K562 (cell line): ENCODE results near the gene SCN4A. TPM values are rescaled to one million over a fixed set of nuclear protein-coding genes. Genes with fewer than 3 reads are reported as not detected.

Source experiments
- CC2D1A ChIP-seq: fragments of 450-650 bp; IDR thresholded peaks from 2 replicates; pipeline ENCODE4 v1.6.1; 2017; ENCODE audit warnings: mild to moderate bottlenecking
- CHD1 ChIP-seq: fragments of 200-600 bp; sonication (generic); IDR thresholded peaks from one replicate; pipeline ENCODE4 v1.6.1; 2012; ENCODE audit warnings: mild to moderate bottlenecking, moderate library complexity, low read length, inconsistent platforms
- DNMT1 ChIP-seq: fragments of 450-650 bp; IDR thresholded peaks from 2 replicates; pipeline ENCODE4 v1.6.1; 2016; ENCODE audit warnings: antibody characterized with exemption, mild to moderate bottlenecking
- FOSL1 ChIP-seq: fragments of 200-800 bp; sonication (Bioruptor generic); conservative IDR thresholded peaks from 2 replicates; pipeline ENCODE4 v1.6.1; 2016; ENCODE audit warnings: missing genetic modification characterization, missing compliant biosample characterization
- ILK ChIP-seq: fragments of 450-650 bp; IDR thresholded peaks from 2 replicates; pipeline ENCODE4 v1.6.1; 2016; ENCODE audit warnings: missing genetic modification characterization, low read depth, mild to moderate bottlenecking, missing compliant biosample characterization, moderate library complexity, borderline replicate concordance
- SNIP1 ChIP-seq: fragments of 450-650 bp; IDR thresholded peaks from 2 replicates; pipeline ENCODE4 v1.7.1; 2017; ENCODE audit warnings: low read depth, mild to moderate bottlenecking
- TARDBP ChIP-seq: fragments of 450-650 bp; IDR thresholded peaks from 2 replicates; pipeline ENCODE4 v1.6.1; 2016
- ZNF274 ChIP-seq: IDR thresholded peaks from 2 replicates; pipeline ENCODE4 v1.6.1; 2011; ENCODE audit warnings: low read depth, mild to moderate bottlenecking, low read length, moderate library complexity, borderline replicate concordance
- ZNF316 ChIP-seq: fragments of 450-650 bp; IDR thresholded peaks from 2 replicates; pipeline ENCODE4 v1.6.1; 2016
- polyA plus RNA-seq, 8 experiments: library from polyadenylated mRNA; depleted of rRNA in 4 of 8; stranded (reverse) in 5 of 8; unstranded in 3 of 8; fragments of >200 nt; fragmentation: Nextera tagmentation in 2 of 8; fragmentation: Illumina TruSeq in 1 of 8; extraction: Ambion mirVana in 2 of 8; extraction: Trizol in 1 of 8; gene quantifications; 2 replicates each; pipeline versions ENCODE4 v1.2.1 to v1.2.3, GENCODE V29; 2011 to 2014; ENCODE audit warnings: inconsistent platforms in 1 of 8, missing spikeins in 1 of 8
- total RNA-seq, 7 experiments: library from RNA; depleted of rRNA in 6 of 7; stranded (reverse); fragments of >200 nt in 6 of 7; fragmentation: Illumina TruSeq in 2 of 7; extraction: Trizol in 2 of 7; gene quantifications; 2 replicates each; pipeline versions ENCODE4 v1.2.1 to v1.2.3, GENCODE V29; 2011 to 2021; ENCODE audit warnings: low replicate concordance in 1 of 7
- TF ChIP-seq, protein P1 (sequence below): fragments of 450-650 bp; conservative IDR thresholded peaks from 2 replicates; pipeline ENCODE4 v1.6.1; 2016; ENCODE audit warnings: missing genetic modification characterization, low read depth, mild to moderate bottlenecking, missing compliant biosample characterization, moderate library complexity
- TF ChIP-seq, protein P2 (sequence below), 3 experiments: IDR thresholded peaks in 2 of 3; conservative IDR thresholded peaks in 1 of 3; 2 replicates each; pipeline ENCODE4 v1.5.1; 2011 to 2012; ENCODE audit warnings: low read length in 3 of 3, mild to moderate bottlenecking in 3 of 3, control low read depth in 2 of 3, improper control_type of control experiment in 1 of 3, inconsistent platforms in 1 of 3, low read depth in 1 of 3, mixed read lengths in 1 of 3, moderate library complexity in 1 of 3; ENCODE audit not compliant: insufficient read depth in 2 of 3
- TF ChIP-seq, protein P3 (sequence below), 2 experiments: fragments of 450-650 bp; IDR thresholded peaks; 2 replicates each; pipeline ENCODE4 v1.6.1; 2018; ENCODE audit warnings: mild to moderate bottlenecking in 2 of 2, low read depth in 1 of 2; ENCODE audit not compliant: partially characterized antibody in 2 of 2
- TF ChIP-seq, protein P4 (sequence below): fragments of 250-450 bp; sonication (Bioruptor Pico); IDR thresholded peaks from 2 replicates; pipeline ENCODE4 v1.4.0; 2020

The SCN4A gene
- total and polyA plus RNA-seq, 9 of the 15 experiments (the other 6 are each of a cell fraction or from before 2014, with no cell fraction given) = 0.29 to 2.6 (median 1.4) TPM

DNA sequence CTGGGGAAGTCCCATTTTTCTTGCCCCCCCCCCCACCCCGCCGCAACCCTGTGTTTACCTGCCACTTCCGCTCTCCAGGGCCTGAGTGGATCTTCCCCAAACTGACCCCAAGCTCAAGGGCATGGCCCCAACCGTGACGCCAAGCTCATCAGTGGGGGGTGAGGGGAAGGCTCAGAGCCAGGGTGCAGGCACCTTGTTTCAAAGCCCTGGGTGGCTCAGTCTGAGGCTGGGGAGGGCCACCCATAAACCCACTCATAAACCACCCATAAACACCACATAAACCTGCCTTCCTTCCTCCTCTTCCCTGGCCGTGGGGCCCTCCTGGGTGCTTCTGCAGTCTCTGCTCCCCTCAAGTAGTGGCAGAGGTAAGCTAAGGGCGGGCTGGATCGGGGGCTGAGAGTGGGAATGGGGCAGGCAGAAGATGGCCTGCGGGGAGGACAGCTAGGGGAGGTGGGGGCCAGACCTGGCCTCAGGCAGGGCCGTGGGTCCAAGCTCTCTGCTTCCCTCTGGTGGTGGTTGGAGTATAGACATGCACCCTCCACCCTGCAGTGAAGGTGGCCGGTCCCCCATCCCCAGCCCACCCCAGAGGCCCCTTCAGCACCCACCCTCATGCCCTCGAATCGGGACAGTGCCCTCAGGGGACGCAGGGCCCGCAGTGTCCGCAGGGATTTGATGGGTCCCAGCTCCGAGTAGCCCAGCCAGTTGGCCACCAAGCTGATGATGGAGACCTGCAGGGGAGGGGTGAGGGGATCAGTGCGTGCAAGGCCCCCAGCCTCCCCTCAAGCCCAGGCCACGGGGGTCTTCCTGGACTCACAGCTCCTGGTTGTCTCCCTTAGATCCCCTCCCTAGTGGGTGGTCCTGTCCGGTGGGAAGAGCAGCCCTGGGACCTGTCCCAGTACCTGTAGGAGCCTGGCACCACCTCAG is 26.0 kb downstream of the SCN4A start (continued):
- TF ChIP-seq, protein P1, sequence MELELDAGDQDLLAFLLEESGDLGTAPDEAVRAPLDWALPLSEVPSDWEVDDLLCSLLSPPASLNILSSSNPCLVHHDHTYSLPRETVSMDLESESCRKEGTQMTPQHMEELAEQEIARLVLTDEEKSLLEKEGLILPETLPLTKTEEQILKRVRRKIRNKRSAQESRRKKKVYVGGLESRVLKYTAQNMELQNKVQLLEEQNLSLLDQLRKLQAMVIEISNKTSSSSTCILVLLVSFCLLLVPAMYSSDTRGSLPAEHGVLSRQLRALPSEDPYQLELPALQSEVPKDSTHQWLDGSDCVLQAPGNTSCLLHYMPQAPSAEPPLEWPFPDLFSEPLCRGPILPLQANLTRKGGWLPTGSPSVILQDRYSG (tag) = no peak
- TF ChIP-seq ILK (no peak), SNIP1 (no peak), DNMT1 (no peak), FOSL1 (no peak), ZNF316 (no peak), ZNF274 (no peak), TARDBP (no peak), CC2D1A (no peak), CHD1 (no peak)
- TF ChIP-seq, protein P2, sequence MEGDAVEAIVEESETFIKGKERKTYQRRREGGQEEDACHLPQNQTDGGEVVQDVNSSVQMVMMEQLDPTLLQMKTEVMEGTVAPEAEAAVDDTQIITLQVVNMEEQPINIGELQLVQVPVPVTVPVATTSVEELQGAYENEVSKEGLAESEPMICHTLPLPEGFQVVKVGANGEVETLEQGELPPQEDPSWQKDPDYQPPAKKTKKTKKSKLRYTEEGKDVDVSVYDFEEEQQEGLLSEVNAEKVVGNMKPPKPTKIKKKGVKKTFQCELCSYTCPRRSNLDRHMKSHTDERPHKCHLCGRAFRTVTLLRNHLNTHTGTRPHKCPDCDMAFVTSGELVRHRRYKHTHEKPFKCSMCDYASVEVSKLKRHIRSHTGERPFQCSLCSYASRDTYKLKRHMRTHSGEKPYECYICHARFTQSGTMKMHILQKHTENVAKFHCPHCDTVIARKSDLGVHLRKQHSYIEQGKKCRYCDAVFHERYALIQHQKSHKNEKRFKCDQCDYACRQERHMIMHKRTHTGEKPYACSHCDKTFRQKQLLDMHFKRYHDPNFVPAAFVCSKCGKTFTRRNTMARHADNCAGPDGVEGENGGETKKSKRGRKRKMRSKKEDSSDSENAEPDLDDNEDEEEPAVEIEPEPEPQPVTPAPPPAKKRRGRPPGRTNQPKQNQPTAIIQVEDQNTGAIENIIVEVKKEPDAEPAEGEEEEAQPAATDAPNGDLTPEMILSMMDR (IDR thresholded peaks at IDR 0.05 in 2 of 3, conservative IDR thresholded peaks at IDR 0.05 in 1 of 3; ENCODE audit: insufficient read depth in 2 of 3, low read depth in 1 of 3, low read length in 3 of 3) = peak; percentile 61 to 82 (median 72)
- TF ChIP-seq, protein P3, sequence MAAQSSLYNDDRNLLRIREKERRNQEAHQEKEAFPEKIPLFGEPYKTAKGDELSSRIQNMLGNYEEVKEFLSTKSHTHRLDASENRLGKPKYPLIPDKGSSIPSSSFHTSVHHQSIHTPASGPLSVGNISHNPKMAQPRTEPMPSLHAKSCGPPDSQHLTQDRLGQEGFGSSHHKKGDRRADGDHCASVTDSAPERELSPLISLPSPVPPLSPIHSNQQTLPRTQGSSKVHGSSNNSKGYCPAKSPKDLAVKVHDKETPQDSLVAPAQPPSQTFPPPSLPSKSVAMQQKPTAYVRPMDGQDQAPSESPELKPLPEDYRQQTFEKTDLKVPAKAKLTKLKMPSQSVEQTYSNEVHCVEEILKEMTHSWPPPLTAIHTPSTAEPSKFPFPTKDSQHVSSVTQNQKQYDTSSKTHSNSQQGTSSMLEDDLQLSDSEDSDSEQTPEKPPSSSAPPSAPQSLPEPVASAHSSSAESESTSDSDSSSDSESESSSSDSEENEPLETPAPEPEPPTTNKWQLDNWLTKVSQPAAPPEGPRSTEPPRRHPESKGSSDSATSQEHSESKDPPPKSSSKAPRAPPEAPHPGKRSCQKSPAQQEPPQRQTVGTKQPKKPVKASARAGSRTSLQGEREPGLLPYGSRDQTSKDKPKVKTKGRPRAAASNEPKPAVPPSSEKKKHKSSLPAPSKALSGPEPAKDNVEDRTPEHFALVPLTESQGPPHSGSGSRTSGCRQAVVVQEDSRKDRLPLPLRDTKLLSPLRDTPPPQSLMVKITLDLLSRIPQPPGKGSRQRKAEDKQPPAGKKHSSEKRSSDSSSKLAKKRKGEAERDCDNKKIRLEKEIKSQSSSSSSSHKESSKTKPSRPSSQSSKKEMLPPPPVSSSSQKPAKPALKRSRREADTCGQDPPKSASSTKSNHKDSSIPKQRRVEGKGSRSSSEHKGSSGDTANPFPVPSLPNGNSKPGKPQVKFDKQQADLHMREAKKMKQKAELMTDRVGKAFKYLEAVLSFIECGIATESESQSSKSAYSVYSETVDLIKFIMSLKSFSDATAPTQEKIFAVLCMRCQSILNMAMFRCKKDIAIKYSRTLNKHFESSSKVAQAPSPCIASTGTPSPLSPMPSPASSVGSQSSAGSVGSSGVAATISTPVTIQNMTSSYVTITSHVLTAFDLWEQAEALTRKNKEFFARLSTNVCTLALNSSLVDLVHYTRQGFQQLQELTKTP (IDR thresholded peaks at IDR 0.05; ENCODE audit: low read depth in 1 of 2, partially characterized antibody in 2 of 2) = no peak
- TF ChIP-seq, protein P4, sequence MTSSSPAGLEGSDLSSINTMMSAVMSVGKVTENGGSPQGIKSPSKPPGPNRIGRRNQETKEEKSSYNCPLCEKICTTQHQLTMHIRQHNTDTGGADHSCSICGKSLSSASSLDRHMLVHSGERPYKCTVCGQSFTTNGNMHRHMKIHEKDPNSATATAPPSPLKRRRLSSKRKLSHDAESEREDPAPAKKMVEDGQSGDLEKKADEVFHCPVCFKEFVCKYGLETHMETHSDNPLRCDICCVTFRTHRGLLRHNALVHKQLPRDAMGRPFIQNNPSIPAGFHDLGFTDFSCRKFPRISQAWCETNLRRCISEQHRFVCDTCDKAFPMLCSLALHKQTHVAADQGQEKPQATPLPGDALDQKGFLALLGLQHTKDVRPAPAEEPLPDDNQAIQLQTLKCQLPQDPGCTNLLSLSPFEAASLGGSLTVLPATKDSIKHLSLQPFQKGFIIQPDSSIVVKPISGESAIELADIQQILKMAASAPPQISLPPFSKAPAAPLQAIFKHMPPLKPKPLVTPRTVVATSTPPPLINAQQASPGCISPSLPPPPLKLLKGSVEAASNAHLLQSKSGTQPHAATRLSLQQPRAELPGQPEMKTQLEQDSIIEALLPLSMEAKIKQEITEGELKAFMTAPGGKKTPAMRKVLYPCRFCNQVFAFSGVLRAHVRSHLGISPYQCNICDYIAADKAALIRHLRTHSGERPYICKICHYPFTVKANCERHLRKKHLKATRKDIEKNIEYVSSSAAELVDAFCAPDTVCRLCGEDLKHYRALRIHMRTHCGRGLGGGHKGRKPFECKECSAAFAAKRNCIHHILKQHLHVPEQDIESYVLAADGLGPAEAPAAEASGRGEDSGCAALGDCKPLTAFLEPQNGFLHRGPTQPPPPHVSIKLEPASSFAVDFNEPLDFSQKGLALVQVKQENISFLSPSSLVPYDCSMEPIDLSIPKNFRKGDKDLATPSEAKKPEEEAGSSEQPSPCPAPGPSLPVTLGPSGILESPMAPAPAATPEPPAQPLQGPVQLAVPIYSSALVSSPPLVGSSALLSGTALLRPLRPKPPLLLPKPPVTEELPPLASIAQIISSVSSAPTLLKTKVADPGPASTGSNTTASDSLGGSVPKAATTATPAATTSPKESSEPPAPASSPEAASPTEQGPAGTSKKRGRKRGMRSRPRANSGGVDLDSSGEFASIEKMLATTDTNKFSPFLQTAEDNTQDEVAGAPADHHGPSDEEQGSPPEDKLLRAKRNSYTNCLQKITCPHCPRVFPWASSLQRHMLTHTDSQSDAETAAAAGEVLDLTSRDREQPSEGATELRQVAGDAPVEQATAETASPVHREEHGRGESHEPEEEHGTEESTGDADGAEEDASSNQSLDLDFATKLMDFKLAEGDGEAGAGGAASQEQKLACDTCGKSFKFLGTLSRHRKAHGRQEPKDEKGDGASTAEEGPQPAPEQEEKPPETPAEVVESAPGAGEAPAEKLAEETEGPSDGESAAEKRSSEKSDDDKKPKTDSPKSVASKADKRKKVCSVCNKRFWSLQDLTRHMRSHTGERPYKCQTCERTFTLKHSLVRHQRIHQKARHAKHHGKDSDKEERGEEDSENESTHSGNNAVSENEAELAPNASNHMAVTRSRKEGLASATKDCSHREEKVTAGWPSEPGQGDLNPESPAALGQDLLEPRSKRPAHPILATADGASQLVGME = no peak
